HG02678 (cell line): ENCODE data around the gene RAET1E.
"Not testable (repeated sequence)": the region's sequence is repeated elsewhere in the genome, so short reads cannot be mapped to it uniquely, and the experiment has no call there.

Experiments
- ATAC-seq: cut with Tn5 transposase; IDR thresholded peaks from one replicate; pipeline ENCODE4 v1.9.1; 2021; ENCODE audit warnings: mild to moderate bottlenecking, moderate library complexity; ENCODE audit not compliant: unreplicated experiment

The RAET1E gene

GRCh38 chr6:149897855-149898744 is at the start of gene RAET1E:
TSS of gene RAET1E (minus strand) at chr6:149898113. CDS start at chr6:149890901, 7,212 bp downstream.
- ATAC-seq: no peak

GRCh38 chr6:149947533-149947932 is 49.6 kb upstream of the RAET1E start:
- ATAC-seq: not testable (repeated sequence)

GRCh38 chr6:149946631-149947030 is 48.7 kb upstream of the RAET1E start:
- not testable (repeated sequence) for ATAC-seq

- not testable (repeated sequence) for ATAC-seq
Observed at GRCh38 chr6:149945276-149945675, 47.4 kb upstream of the RAET1E start.

- not testable (repeated sequence) for ATAC-seq
Observed at GRCh38 chr6:149943321-149943720, 45.4 kb upstream of the RAET1E start.

GRCh38 chr6:149942461-149942829 is 44.5 kb upstream of the RAET1E start:
- ATAC-seq: no peak

- no peak for ATAC-seq
Observed at GRCh38 chr6:149941583-149942460, 43.9 kb upstream of the RAET1E start, which contains the start of gene ULBP2. TSS of gene ULBP2 (plus strand) at chr6:149942014. CDS start at chr6:149942073, 59 bp downstream.

- ATAC-seq: no peak
Observed at GRCh38 chr6:149940672-149940982, 42.7 kb upstream of the RAET1E start.

- ATAC-seq: no peak
Observed at GRCh38 chr6:149939909-149940671, 42.2 kb upstream of the RAET1E start.

GRCh38 chr6:149939356-149939648 is 41.4 kb upstream of the RAET1E start:
- ATAC-seq: no peak

- ATAC-seq: peak; percentile 78
Observed at GRCh38 chr6:149938571-149939355, 40.9 kb upstream of the RAET1E start.

GRCh38 chr6:149938013-149938570 is 40.2 kb upstream of the RAET1E start:
- not testable (repeated sequence) for ATAC-seq

GRCh38 chr6:149936743-149937142 is 38.8 kb upstream of the RAET1E start:
- ATAC-seq: no peak

GRCh38 chr6:149935668-149936067 is 37.8 kb upstream of the RAET1E start:
- no peak for ATAC-seq

GRCh38 chr6:149935246-149935645 is 37.3 kb upstream of the RAET1E start:
- no peak for ATAC-seq

- no peak for ATAC-seq
Observed at GRCh38 chr6:149934249-149935156, 36.6 kb upstream of the RAET1E start.

- ATAC-seq: no peak
Observed at GRCh38 chr6:149933461-149933860, 35.5 kb upstream of the RAET1E start.

- ATAC-seq: no peak
Observed at GRCh38 chr6:149933036-149933435, 35.1 kb upstream of the RAET1E start.

- no peak for ATAC-seq
Observed at GRCh38 chr6:149931501-149931900, 33.6 kb upstream of the RAET1E start.
